Measurements from ENCODE around the gene TSPAN14. TPM values are rescaled to one million over a fixed set of nuclear protein-coding genes. Genes with fewer than 3 reads are reported as not detected.

Gene TSPAN14
- total RNA-seq, 2 experiments from 2014 or later, result 17.0 to 33.4 TPM

- Histone ChIP-seq H4K20me1 (ENCODE audit: insufficient read depth, low read length) (no peaks in the 10 kb centered on the region), H3K9me2 (ENCODE audit: insufficient read depth, low read length) (no peaks in the 10 kb centered on the region), H3K36me3 (ENCODE audit: insufficient read depth, low read length) (peaks cover under 1% of the 10 kb centered on the region; the same call in 1 of the 2 replicates), H3K4me1 (ENCODE audit: insufficient read depth, low read length, poor library complexity, severe bottlenecking) (no peaks in the 10 kb centered on the region), H3K4me2 (ENCODE audit: low read length) (no peak overlapping the region), H3K9me3 (ENCODE audit: low read length) (no peaks in the 10 kb centered on the region), H3K27ac (ENCODE audit: low read depth, low read length, poor library complexity, severe bottlenecking) (no peak overlapping the region), H3K4me3 (ENCODE audit: low read depth, low read length, poor library complexity, severe bottlenecking) (no peak overlapping the region), H3K79me2 (ENCODE audit: insufficient read depth, low read depth, low read length) (no peaks in the 10 kb centered on the region), H2AFZ (ENCODE audit: low read length) (no peak overlapping the region)
- CTCF ChIA-PET (ENCODE audit: unreplicated experiment), result no interaction called here
- no peak for TF ChIP-seq CTCF (conservative IDR thresholded peaks at IDR 0.05; ENCODE audit: low read length)
- no peak for TF ChIP-seq EZH2phosphoT487 (IDR thresholded peaks at IDR 0.05; ENCODE audit: borderline replicate concordance, low read depth, low read length)
- BruUV-seq (replicated peaks), result no TSS peak
- POLR2A ChIA-PET, result no interaction called here
- intact Hi-C loops (cut with micrococcal nuclease; ENCODE audit: unreplicated experiment), result no loop called here
- DNase-seq (ENCODE audit: low spot score), result no peak
These were observed 70.2 kb downstream of the TSPAN14 start for GRCh38 chr10:80524190-80524909.

- Histone ChIP-seq H2AFZ (ENCODE audit: low read length) (no peak overlapping the region), H3K9me3 (ENCODE audit: low read length) (no peaks in the 10 kb centered on the region), H3K4me1 (ENCODE audit: insufficient read depth, low read length, poor library complexity, severe bottlenecking) (no peaks in the 10 kb centered on the region), H3K79me2 (ENCODE audit: insufficient read depth, low read depth, low read length) (no peaks in the 10 kb centered on the region), H3K9me2 (ENCODE audit: insufficient read depth, low read length) (no peaks in the 10 kb centered on the region), H3K36me3 (ENCODE audit: insufficient read depth, low read length) (no peaks in the 10 kb centered on the region), H3K27ac (ENCODE audit: low read depth, low read length, poor library complexity, severe bottlenecking) (no peak overlapping the region), H4K20me1 (ENCODE audit: insufficient read depth, low read length) (no peaks in the 10 kb centered on the region), H3K4me2 (ENCODE audit: low read length) (no peak overlapping the region), H3K4me3 (ENCODE audit: low read depth, low read length, poor library complexity, severe bottlenecking) (no peak overlapping the region)
- no peak for DNase-seq (ENCODE audit: low spot score)
- ChIA-PET POLR2A (no interaction called here), CTCF (ENCODE audit: unreplicated experiment) (no interaction called here)
- intact Hi-C loops (cut with micrococcal nuclease; ENCODE audit: unreplicated experiment), result no loop called here
- BruUV-seq (replicated peaks), result no TSS peak
- TF ChIP-seq EZH2phosphoT487 (IDR thresholded peaks at IDR 0.05; ENCODE audit: borderline replicate concordance, low read depth, low read length) (no peak), CTCF (conservative IDR thresholded peaks at IDR 0.05; ENCODE audit: low read length) (no peak)
These were observed 72.1 kb downstream of the TSPAN14 start for GRCh38 chr10:80526218-80526617.

GRCh38 chr10:80526742-80527141 lies 72.6 kb downstream of the TSPAN14 start:
- H3K9me3 ChIP-seq (ENCODE audit: low read length), result no peaks in the 10 kb centered on the region
- no peak overlapping the region for H3K27ac ChIP-seq (ENCODE audit: low read depth, low read length, poor library complexity, severe bottlenecking)
- no peak overlapping the region for H3K4me3 ChIP-seq (ENCODE audit: low read depth, low read length, poor library complexity, severe bottlenecking)
- H3K36me3 ChIP-seq (ENCODE audit: insufficient read depth, low read length), result no peaks in the 10 kb centered on the region
- ChIA-PET CTCF (ENCODE audit: unreplicated experiment) (no interaction called here), POLR2A (interaction anchor here (0.6 kb wide), 1 partner anchor 40 kb away, joined by 3 read pairs; no protein-coding TSS in a partner anchor)
- TF ChIP-seq EZH2phosphoT487 (IDR thresholded peaks at IDR 0.05; ENCODE audit: borderline replicate concordance, low read depth, low read length) (no peak), CTCF (conservative IDR thresholded peaks at IDR 0.05; ENCODE audit: low read length) (no peak)
- no peaks in the 10 kb centered on the region for H3K4me1 ChIP-seq (ENCODE audit: insufficient read depth, low read length, poor library complexity, severe bottlenecking)
- H4K20me1 ChIP-seq (ENCODE audit: insufficient read depth, low read length), result no peaks in the 10 kb centered on the region
- DNase-seq (ENCODE audit: low spot score), result no peak
- H3K9me2 ChIP-seq (ENCODE audit: insufficient read depth, low read length), result no peaks in the 10 kb centered on the region
- no TSS peak for BruUV-seq (replicated peaks)
- no peak overlapping the region for H3K4me2 ChIP-seq (ENCODE audit: low read length)
- intact Hi-C loops (cut with micrococcal nuclease; ENCODE audit: unreplicated experiment), result no loop called here
- H3K79me2 ChIP-seq (ENCODE audit: insufficient read depth, low read depth, low read length), result no peaks in the 10 kb centered on the region
- no peak overlapping the region for H2AFZ ChIP-seq (ENCODE audit: low read length)
